Osteocyte (in vitro differentiated cells): ENCODE results near the gene OSBPL5. TPM values are rescaled to one million over a fixed set of nuclear protein-coding genes. Genes with fewer than 3 reads are reported as not detected.

Experiments used
- DNase-seq: peaks from one replicate; pipeline ENCODE4 v3.0.0; 2021; ENCODE audit warnings: mixed read lengths; ENCODE audit not compliant: unreplicated experiment; ENCODE audit errors: extremely low spot score
- H3K27ac Mint-ChIP-seq: one replicate; pipeline ENCODE4 v1.8.0; 2021; ENCODE audit warnings: mild to moderate bottlenecking, mixed read lengths; ENCODE audit not compliant: unreplicated experiment
- H3K27me3 Mint-ChIP-seq: one replicate; pipeline ENCODE4 v1.8.0; 2021; ENCODE audit warnings: mixed read lengths; ENCODE audit not compliant: unreplicated experiment
- H3K36me3 Mint-ChIP-seq: one replicate; pipeline ENCODE4 v1.8.0; 2021; ENCODE audit warnings: mixed read lengths; ENCODE audit not compliant: unreplicated experiment
- H3K4me1 Mint-ChIP-seq: one replicate; pipeline ENCODE4 v1.8.0; 2021; ENCODE audit warnings: mixed read lengths; ENCODE audit not compliant: unreplicated experiment
- H3K4me3 Mint-ChIP-seq: one replicate; pipeline ENCODE4 v1.8.0; 2021; ENCODE audit warnings: mild to moderate bottlenecking, moderate library complexity, mixed read lengths; ENCODE audit not compliant: unreplicated experiment
- H3K9me3 Mint-ChIP-seq: one replicate; pipeline ENCODE4 v1.8.0; 2021; ENCODE audit warnings: mixed read lengths; ENCODE audit not compliant: unreplicated experiment
- CTCF ChIP-seq: fragments of 200-600 bp; sonication (generic); IDR thresholded peaks from 2 replicates; pipeline ENCODE4 v1.5.0; 2021; ENCODE audit warnings: antibody characterized with exemption, mild to moderate bottlenecking, moderate library complexity
- total RNA-seq: library from RNA; stranded (reverse); gene quantifications from 2 replicates; pipeline ENCODE4 v1.2.1, GENCODE V29; 2021

Gene OSBPL5
- total RNA-seq, 1 donor from 2014 or later: 47.9 TPM

GRCh38 chr11:3150726-3151125 lies 14.4 kb downstream of the OSBPL5 start:
- Mint-ChIP-seq H3K27ac (no peak overlapping the region), H3K27me3 (no peaks in the 10 kb centered on the region), H3K4me1 (peaks cover 80% of the 10 kb centered on the region), H3K9me3 (no peaks in the 10 kb centered on the region), H3K36me3 (peaks cover 5% of the 10 kb centered on the region), H3K4me3 (no peak overlapping the region)
- DNase-seq: no peak
- TF ChIP-seq CTCF: no peak

GRCh38 chr11:3149852-3150188 lies 15.3 kb downstream of the OSBPL5 start:
- no peaks in the 10 kb centered on the region for H3K9me3 Mint-ChIP-seq
- H3K27me3 Mint-ChIP-seq: no peaks in the 10 kb centered on the region
- no peak for TF ChIP-seq CTCF
- no peak for DNase-seq
- peak overlapping the region; percentile 50 for H3K27ac Mint-ChIP-seq
- H3K4me1 Mint-ChIP-seq: peaks cover 76% of the 10 kb centered on the region
- no peak overlapping the region for H3K4me3 Mint-ChIP-seq
- H3K36me3 Mint-ChIP-seq: peaks cover 5% of the 10 kb centered on the region

GRCh38 chr11:3148990-3149851 lies 15.9 kb downstream of the OSBPL5 start:
- Mint-ChIP-seq H3K9me3 (no peaks in the 10 kb centered on the region), H3K4me3 (no peak overlapping the region), H3K27ac (peak overlapping the region; percentile 50), H3K4me1 (peaks cover 70% of the 10 kb centered on the region), H3K36me3 (peaks cover 5% of the 10 kb centered on the region), H3K27me3 (no peaks in the 10 kb centered on the region)
- no peak for DNase-seq
- TF ChIP-seq CTCF: no peak

GRCh38 chr11:3148255-3148989 lies 16.7 kb downstream of the OSBPL5 start:
- no peak overlapping the region for H3K27ac Mint-ChIP-seq
- no peaks in the 10 kb centered on the region for H3K27me3 Mint-ChIP-seq
- peaks cover 5% of the 10 kb centered on the region for H3K36me3 Mint-ChIP-seq
- peaks cover 62% of the 10 kb centered on the region for H3K4me1 Mint-ChIP-seq
- TF ChIP-seq CTCF: no peak
- no peaks in the 10 kb centered on the region for H3K9me3 Mint-ChIP-seq
- H3K4me3 Mint-ChIP-seq: no peak overlapping the region
- no peak for DNase-seq

GRCh38 chr11:3147626-3148025 lies 17.5 kb downstream of the OSBPL5 start:
- Mint-ChIP-seq H3K4me3 (no peak overlapping the region), H3K36me3 (peaks cover 5% of the 10 kb centered on the region), H3K9me3 (no peaks in the 10 kb centered on the region), H3K4me1 (peaks cover 55% of the 10 kb centered on the region), H3K27me3 (no peaks in the 10 kb centered on the region), H3K27ac (peak overlapping the region; percentile 34)
- TF ChIP-seq CTCF: no peak
- DNase-seq: no peak
